Adrenal gland (tissue), 5 donors: ENCODE measurements around the gene SERINC4.

Experiments used
- POLR2A ChIP-seq, 2 donors: fragments of 450-650 bp; IDR thresholded peaks; one replicate each; pipeline ENCODE4 v1.6.1; 2017; ENCODE audit warnings: antibody characterized with exemption in 2 of 2, mild to moderate bottlenecking in 2 of 2, moderate library complexity in 1 of 2
- TF ChIP-seq, protein P1 (sequence below), 6 experiments: fragments of 450-650 bp in 4 of 6; fragments of 200-600 bp in 2 of 6; sonication (generic) in 1 of 6; IDR thresholded peaks; 1 replicate in 5 of 6; 2 replicates in 1 of 6; pipeline versions ENCODE4 v1.5.1 to v1.8.0; 2016 to 2021; ENCODE audit warnings: antibody characterized with exemption in 6 of 6, mild to moderate bottlenecking in 2 of 6, moderate library complexity in 1 of 6
- donor health status: DM: no; HTN: no; CAD: no.

GRCh38 chr15:43821505-43821904 lies 21.5 kb upstream of the SERINC4 start:
- TF ChIP-seq, protein P1, sequence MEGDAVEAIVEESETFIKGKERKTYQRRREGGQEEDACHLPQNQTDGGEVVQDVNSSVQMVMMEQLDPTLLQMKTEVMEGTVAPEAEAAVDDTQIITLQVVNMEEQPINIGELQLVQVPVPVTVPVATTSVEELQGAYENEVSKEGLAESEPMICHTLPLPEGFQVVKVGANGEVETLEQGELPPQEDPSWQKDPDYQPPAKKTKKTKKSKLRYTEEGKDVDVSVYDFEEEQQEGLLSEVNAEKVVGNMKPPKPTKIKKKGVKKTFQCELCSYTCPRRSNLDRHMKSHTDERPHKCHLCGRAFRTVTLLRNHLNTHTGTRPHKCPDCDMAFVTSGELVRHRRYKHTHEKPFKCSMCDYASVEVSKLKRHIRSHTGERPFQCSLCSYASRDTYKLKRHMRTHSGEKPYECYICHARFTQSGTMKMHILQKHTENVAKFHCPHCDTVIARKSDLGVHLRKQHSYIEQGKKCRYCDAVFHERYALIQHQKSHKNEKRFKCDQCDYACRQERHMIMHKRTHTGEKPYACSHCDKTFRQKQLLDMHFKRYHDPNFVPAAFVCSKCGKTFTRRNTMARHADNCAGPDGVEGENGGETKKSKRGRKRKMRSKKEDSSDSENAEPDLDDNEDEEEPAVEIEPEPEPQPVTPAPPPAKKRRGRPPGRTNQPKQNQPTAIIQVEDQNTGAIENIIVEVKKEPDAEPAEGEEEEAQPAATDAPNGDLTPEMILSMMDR (IDR thresholded peaks at IDR 0.05) = no peak
- TF ChIP-seq POLR2A (IDR thresholded peaks at IDR 0.05) = no peak
